Measurements from ENCODE around the gene FDXACB1. TPM values are rescaled to one million over a fixed set of nuclear protein-coding genes. Genes with fewer than 3 reads are reported as not detected.

The FDXACB1 gene
- total and polyA plus RNA-seq, 5 donors from 2014 or later = 2.7 to 8.3 (median 5.5) TPM

GRCh38 chr11:111870886-111871692 is 7.9 kb downstream of the FDXACB1 start, which contains the start of gene ALG9:
TSS of gene ALG9 (minus strand) at chr11:111871581. CDS start at chr11:111871482, 99 bp downstream.
- H3K36me3 Mint-ChIP-seq = peaks cover 35% of the 10 kb centered on the region

GRCh38 chr11:111870522-111870885 is 8.5 kb downstream of the FDXACB1 start:
- Histone ChIP-seq H3K4me1 (ENCODE audit: control insufficient read depth, insufficient read depth, low read length, poor library complexity, severe bottlenecking) (peaks cover 11% of the 10 kb centered on the region), H3K4me3 (ENCODE audit: low read depth, low read length) (peak overlapping the region; percentile 87), H3K27me3 (ENCODE audit: control insufficient read depth, insufficient read depth, low read length) (no peaks in the 10 kb centered on the region), H3K27ac (ENCODE audit: insufficient read depth, low read length, poor library complexity, severe bottlenecking) (peak overlapping the region; percentile 85), H3K36me3 (ENCODE audit: control insufficient read depth, insufficient read depth, low read length) (peaks cover 31% of the 10 kb centered on the region), H3K9me3 (ENCODE audit: control insufficient read depth in 2 of 2, low read length in 2 of 2) (no peaks in the 10 kb centered on the region)
- Mint-ChIP-seq H3K9me3 (no peaks in the 10 kb centered on the region), H3K36me3 (peaks cover 36% of the 10 kb centered on the region), H3K4me3 (peak overlapping the region; percentile 93 to 95 (median 94)), H3K27me3 (peaks cover 4% of the 10 kb centered on the region), H3K4me1 (peaks cover 18 to 37% (median 25%) of the 10 kb centered on the region in 4 donors), H3K27ac (peak overlapping the region; percentile 95)
- DNase-seq (no peak), ATAC-seq (ENCODE audit: low read depth in 2 of 2) (no peak)

More at GRCh38 chr11:111870886-111871692, 7.9 kb downstream of the FDXACB1 start, which contains the start of gene ALG9:
- Mint-ChIP-seq H3K9me3 (no peaks in the 10 kb centered on the region), H3K4me1 (peaks cover 18 to 37% (median 25%) of the 10 kb centered on the region in 4 donors), H3K4me3 (peak within 1 kb of the TSS; percentile 93 to 95 (median 94)), H3K27ac (peak within 1 kb of the TSS; percentile 95 to 96 (median 95)), H3K27me3 (peaks cover 4% of the 10 kb centered on the region)
- Histone ChIP-seq H3K4me3 (ENCODE audit: low read depth, low read length) (peak within 1 kb of the TSS; percentile 87), H3K27me3 (ENCODE audit: control insufficient read depth, insufficient read depth, low read length) (no peaks in the 10 kb centered on the region), H3K36me3 (ENCODE audit: control insufficient read depth, insufficient read depth, low read length) (peaks cover 30% of the 10 kb centered on the region), H3K4me1 (ENCODE audit: control insufficient read depth, insufficient read depth, low read length, poor library complexity, severe bottlenecking) (peaks cover 11% of the 10 kb centered on the region), H3K27ac (ENCODE audit: insufficient read depth, low read length, poor library complexity, severe bottlenecking) (peak within 1 kb of the TSS; percentile 85), H3K9me3 (ENCODE audit: control insufficient read depth in 2 of 2, low read length in 2 of 2) (no peaks in the 10 kb centered on the region)
- DNase-seq = peak; percentile 79 to 92 (median 89)
- peak; percentile 82 to 85 for ATAC-seq (ENCODE audit: low read depth in 2 of 2)

GRCh38 chr11:111870113-111870512 is 8.9 kb downstream of the FDXACB1 start:
- H3K4me1 ChIP-seq (ENCODE audit: control insufficient read depth, insufficient read depth, low read length, poor library complexity, severe bottlenecking) = peaks cover 11% of the 10 kb centered on the region
- no peak for ATAC-seq (ENCODE audit: low read depth in 2 of 2)
- H3K27ac ChIP-seq (ENCODE audit: insufficient read depth, low read length, poor library complexity, severe bottlenecking) = peak overlapping the region; percentile 85
- no peak for DNase-seq
- Mint-ChIP-seq H3K27ac (peak overlapping the region in 2 of 3 donors; percentile 26 to 95), H3K27me3 (peaks cover 4% of the 10 kb centered on the region), H3K36me3 (peaks cover 39% of the 10 kb centered on the region), H3K4me1 (peaks cover 18 to 37% (median 26%) of the 10 kb centered on the region in 4 donors), H3K9me3 (no peaks in the 10 kb centered on the region), H3K4me3 (peak overlapping the region; percentile 28 to 94 (median 66))
- H3K27me3 ChIP-seq (ENCODE audit: control insufficient read depth, insufficient read depth, low read length) = no peaks in the 10 kb centered on the region
- no peaks in the 10 kb centered on the region for H3K9me3 ChIP-seq (ENCODE audit: control insufficient read depth in 2 of 2, low read length in 2 of 2)
- H3K36me3 ChIP-seq (ENCODE audit: control insufficient read depth, insufficient read depth, low read length) = peaks cover 32% of the 10 kb centered on the region
- H3K4me3 ChIP-seq (ENCODE audit: low read depth, low read length) = peak overlapping the region; percentile 87

GRCh38 chr11:111860257-111860656 is 18.7 kb downstream of the FDXACB1 start:
- DNase-seq (no peak), ATAC-seq (ENCODE audit: low read depth in 2 of 2) (no peak)
- Mint-ChIP-seq H3K36me3 (peaks cover 51% of the 10 kb centered on the region), H3K4me1 (peaks cover 0 to 9% (median 1%) of the 10 kb centered on the region in 4 donors), H3K27ac (no peak overlapping the region), H3K4me3 (no peak overlapping the region), H3K27me3 (no peaks in the 10 kb centered on the region), H3K9me3 (no peaks in the 10 kb centered on the region)
- H3K4me1 ChIP-seq (ENCODE audit: control insufficient read depth, insufficient read depth, low read length, poor library complexity, severe bottlenecking) = no peaks in the 10 kb centered on the region
- H3K27ac ChIP-seq (ENCODE audit: insufficient read depth, low read length, poor library complexity, severe bottlenecking) = no peak overlapping the region
- H3K4me3 ChIP-seq (ENCODE audit: low read depth, low read length) = no peak overlapping the region
- peaks cover 47% of the 10 kb centered on the region for H3K36me3 ChIP-seq (ENCODE audit: control insufficient read depth, insufficient read depth, low read length)
- no peaks in the 10 kb centered on the region for H3K27me3 ChIP-seq (ENCODE audit: control insufficient read depth, insufficient read depth, low read length)
- no peaks in the 10 kb centered on the region for H3K9me3 ChIP-seq (ENCODE audit: control insufficient read depth in 2 of 2, low read length in 2 of 2)

GRCh38 chr11:111855506-111855905 is 23.5 kb downstream of the FDXACB1 start:
- no peak for DNase-seq
- H3K27me3 Mint-ChIP-seq = no peaks in the 10 kb centered on the region
- H3K27ac Mint-ChIP-seq = no peak overlapping the region
- Histone ChIP-seq H3K4me3 (ENCODE audit: low read depth, low read length) (no peak overlapping the region), H3K4me1 (ENCODE audit: control insufficient read depth, insufficient read depth, low read length, poor library complexity, severe bottlenecking) (no peaks in the 10 kb centered on the region), H3K27ac (ENCODE audit: insufficient read depth, low read length, poor library complexity, severe bottlenecking) (no peak overlapping the region), H3K9me3 (ENCODE audit: control insufficient read depth in 2 of 2, low read length in 2 of 2) (no peaks in the 10 kb centered on the region), H3K27me3 (ENCODE audit: control insufficient read depth, insufficient read depth, low read length) (no peaks in the 10 kb centered on the region), H3K36me3 (ENCODE audit: control insufficient read depth, insufficient read depth, low read length) (peaks cover 61% of the 10 kb centered on the region)
- no peak overlapping the region for H3K4me3 Mint-ChIP-seq
- no peak for ATAC-seq (ENCODE audit: low read depth in 2 of 2)
- peaks cover 0 to 5% (median 2%) of the 10 kb centered on the region in 4 donors for H3K4me1 Mint-ChIP-seq
- H3K36me3 Mint-ChIP-seq = peaks cover 53% of the 10 kb centered on the region
- H3K9me3 Mint-ChIP-seq = no peaks in the 10 kb centered on the region

GRCh38 chr11:111852103-111852502 is 26.9 kb downstream of the FDXACB1 start:
- H3K27me3 ChIP-seq (ENCODE audit: control insufficient read depth, insufficient read depth, low read length) = no peaks in the 10 kb centered on the region
- no peaks in the 10 kb centered on the region for H3K9me3 Mint-ChIP-seq
- ATAC-seq (ENCODE audit: low read depth in 2 of 2) = no peak
- no peak overlapping the region for H3K4me3 Mint-ChIP-seq
- H3K4me1 Mint-ChIP-seq = peaks cover 0 to 4% (median 1%) of the 10 kb centered on the region in 4 donors
- H3K36me3 ChIP-seq (ENCODE audit: control insufficient read depth, insufficient read depth, low read length) = peaks cover 39% of the 10 kb centered on the region
- H3K27ac ChIP-seq (ENCODE audit: insufficient read depth, low read length, poor library complexity, severe bottlenecking) = no peak overlapping the region
- H3K9me3 ChIP-seq (ENCODE audit: control insufficient read depth in 2 of 2, low read length in 2 of 2) = no peaks in the 10 kb centered on the region
- no peaks in the 10 kb centered on the region for H3K4me1 ChIP-seq (ENCODE audit: control insufficient read depth, insufficient read depth, low read length, poor library complexity, severe bottlenecking)
- H3K27ac Mint-ChIP-seq = no peak overlapping the region
- peaks cover 48% of the 10 kb centered on the region for H3K36me3 Mint-ChIP-seq
- H3K4me3 ChIP-seq (ENCODE audit: low read depth, low read length) = no peak overlapping the region
- no peak for DNase-seq
- no peaks in the 10 kb centered on the region for H3K27me3 Mint-ChIP-seq

- ATAC-seq (ENCODE audit: low read depth in 2 of 2) (no peak), DNase-seq (no peak)
- Mint-ChIP-seq H3K36me3 (peaks cover 47% of the 10 kb centered on the region), H3K4me3 (no peak overlapping the region), H3K4me1 (peaks cover 0 to 4% (median 1%) of the 10 kb centered on the region in 4 donors), H3K27me3 (no peaks in the 10 kb centered on the region), H3K27ac (no peak overlapping the region), H3K9me3 (no peaks in the 10 kb centered on the region)
- Histone ChIP-seq H3K4me1 (ENCODE audit: control insufficient read depth, insufficient read depth, low read length, poor library complexity, severe bottlenecking) (no peaks in the 10 kb centered on the region), H3K9me3 (ENCODE audit: control insufficient read depth in 2 of 2, low read length in 2 of 2) (no peaks in the 10 kb centered on the region), H3K4me3 (ENCODE audit: low read depth, low read length) (no peak overlapping the region), H3K27ac (ENCODE audit: insufficient read depth, low read length, poor library complexity, severe bottlenecking) (no peak overlapping the region), H3K27me3 (ENCODE audit: control insufficient read depth, insufficient read depth, low read length) (no peaks in the 10 kb centered on the region), H3K36me3 (ENCODE audit: control insufficient read depth, insufficient read depth, low read length) (peaks cover 38% of the 10 kb centered on the region)
Observed at GRCh38 chr11:111851636-111852035, 27.3 kb downstream of the FDXACB1 start.
